ENCODE data around the gene MPST.

MPST gene

GRCh38 chr22:37047006-37047405 lies 27.5 kb downstream of the MPST start:
- no peak for DNase-seq

GRCh38 chr22:37048133-37048532 lies 28.6 kb downstream of the MPST start:
- DNase-seq, result no peak

DNA sequence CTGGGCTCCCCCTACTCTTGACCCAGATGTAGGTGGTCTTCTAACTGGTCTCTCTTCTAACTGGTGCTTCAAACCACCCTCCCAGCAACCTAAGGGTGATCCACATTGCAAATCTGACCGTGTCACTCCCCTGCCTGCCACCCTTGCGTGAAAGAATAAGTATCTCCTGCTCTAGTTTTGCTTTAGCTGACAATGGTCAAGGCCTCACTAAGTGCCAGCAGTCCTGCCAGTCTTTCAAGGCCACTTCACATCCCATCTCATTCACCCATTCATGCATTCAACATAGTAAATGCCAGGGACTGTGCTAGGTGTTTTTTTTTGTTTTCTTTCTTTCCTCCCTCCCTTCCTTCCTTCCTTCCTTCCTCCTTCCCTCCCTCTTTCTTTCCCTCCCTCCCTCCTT lies 29.7 kb downstream of the MPST start:
- no peak for DNase-seq

DNA sequence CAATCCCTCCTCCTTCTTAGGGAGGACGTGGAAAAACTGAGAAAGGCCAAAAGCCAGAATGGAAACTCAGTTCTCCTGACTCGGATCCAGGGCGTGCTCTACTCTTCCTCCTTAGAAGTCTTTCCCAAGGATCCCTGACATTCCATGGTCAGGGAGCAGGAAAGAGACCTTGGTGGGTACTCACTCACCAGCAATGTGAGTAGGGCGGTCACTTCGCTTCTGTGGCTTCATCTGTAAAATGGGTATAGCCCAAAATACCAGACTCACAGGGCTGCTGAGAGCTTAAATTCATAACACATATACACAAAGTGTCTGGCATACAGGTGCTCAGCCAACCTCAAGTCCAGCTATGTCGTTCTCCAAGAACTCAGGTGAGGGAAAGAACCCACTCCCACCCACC lies 31.4 kb downstream of the MPST start:
- DNase-seq, result no peak

GRCh38 chr22:37051391-37052385 lies 32.1 kb downstream of the MPST start, which contains the start of gene KCTD17:
KCTD17 (plus strand) TSS chr22:37051742; CDS start chr22:37051761, 19 bp downstream.
- peak; percentile 68 for DNase-seq

DNA sequence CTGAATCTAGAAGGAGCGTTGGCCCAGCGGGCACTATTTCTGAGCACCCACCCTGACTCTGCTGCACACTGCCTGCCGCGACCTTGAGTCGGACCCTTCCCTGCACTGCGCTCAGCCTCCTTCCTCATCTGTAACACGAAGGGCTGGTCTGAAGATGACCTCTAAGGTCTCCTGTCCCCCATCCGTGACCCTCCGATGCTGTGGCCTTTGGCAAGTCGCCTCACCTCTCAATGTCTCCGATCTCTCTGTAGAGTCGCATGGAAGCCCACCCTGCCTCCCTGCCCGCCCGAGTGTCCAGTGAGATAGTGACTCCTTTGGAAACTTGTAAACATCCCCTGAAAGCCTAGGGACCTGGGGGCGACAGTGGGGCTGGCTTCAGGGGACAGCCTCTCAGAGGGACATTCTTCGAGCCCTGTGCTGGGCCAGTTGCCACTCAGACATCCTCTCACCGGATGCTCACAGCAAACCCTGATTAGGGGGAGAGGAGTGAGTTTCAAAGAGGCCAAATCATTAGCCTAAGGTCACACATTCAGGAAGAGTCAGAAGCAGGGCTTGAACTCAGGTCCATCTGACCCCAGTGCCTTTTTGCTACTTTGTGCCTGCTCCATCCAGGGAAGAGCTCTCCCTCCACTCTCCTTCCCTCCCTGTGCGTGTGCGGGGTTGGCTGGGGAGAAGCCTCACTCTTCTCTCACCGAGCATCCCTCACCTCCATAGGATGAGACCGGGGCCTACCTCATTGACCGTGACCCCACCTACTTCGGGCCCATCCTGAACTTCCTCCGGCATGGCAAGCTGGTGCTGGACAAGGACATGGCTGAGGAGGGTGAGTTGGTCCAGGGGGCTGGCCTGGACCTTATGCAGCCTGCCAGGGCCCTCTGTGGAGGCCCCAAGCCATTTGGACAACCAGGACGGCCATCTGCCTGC lies 33.1 kb downstream of the MPST start:
- no peak for DNase-seq

DNA sequence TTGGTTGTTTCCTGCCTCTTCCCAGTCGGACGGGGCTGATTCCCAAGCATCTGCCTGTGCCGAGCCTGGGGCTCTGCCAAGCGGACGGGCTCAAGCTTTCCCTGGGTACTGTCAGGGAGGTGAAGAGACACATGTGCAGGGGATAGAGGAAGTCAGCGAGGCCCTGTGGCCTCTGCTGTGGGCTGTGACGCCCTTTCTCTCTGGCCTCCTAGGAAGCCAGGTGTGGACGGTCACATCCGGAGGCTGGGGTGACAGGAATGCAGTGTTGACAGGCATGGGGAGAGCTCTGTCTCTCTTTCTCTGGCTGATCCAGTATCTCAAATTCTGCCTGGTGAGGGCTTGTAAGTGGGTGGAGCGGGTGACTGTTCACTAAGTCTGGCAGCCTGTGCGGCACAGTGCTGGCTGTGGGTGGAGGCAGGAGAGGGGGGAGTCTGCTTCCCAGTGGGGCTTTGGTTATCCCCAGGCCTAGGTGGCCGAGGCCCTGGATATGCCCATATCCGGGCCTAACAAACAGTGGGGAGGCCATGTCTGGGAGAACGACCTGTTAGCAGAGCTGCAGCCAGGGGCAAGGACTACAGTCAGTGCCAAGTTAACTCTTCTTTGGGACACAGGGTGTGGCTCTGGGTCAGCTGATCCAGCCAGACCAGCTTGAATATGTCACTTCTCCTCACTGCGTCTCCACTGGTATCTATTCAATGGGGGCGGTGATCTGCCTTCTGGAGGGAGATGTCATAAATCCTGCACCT lies 33.9 kb downstream of the MPST start:
- no peak for DNase-seq

DNA sequence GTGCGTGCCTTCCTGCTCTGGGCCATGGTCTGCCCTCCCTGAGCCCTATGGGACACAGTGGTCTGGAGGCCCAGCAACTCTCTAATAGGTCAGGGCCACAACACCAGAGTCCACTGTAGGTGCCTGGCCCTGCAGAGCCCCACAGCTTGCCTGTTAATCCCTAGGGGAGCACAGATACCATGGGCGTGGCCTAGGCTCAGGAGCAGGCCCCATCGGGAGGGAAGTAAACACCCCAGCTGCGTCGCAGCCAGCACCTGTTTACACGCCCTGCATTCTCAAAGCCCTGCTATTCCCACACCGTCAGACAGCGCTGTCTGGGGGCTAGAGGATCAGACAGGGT lies 34.5 kb downstream of the MPST start:
- no peak for DNase-seq

DNA sequence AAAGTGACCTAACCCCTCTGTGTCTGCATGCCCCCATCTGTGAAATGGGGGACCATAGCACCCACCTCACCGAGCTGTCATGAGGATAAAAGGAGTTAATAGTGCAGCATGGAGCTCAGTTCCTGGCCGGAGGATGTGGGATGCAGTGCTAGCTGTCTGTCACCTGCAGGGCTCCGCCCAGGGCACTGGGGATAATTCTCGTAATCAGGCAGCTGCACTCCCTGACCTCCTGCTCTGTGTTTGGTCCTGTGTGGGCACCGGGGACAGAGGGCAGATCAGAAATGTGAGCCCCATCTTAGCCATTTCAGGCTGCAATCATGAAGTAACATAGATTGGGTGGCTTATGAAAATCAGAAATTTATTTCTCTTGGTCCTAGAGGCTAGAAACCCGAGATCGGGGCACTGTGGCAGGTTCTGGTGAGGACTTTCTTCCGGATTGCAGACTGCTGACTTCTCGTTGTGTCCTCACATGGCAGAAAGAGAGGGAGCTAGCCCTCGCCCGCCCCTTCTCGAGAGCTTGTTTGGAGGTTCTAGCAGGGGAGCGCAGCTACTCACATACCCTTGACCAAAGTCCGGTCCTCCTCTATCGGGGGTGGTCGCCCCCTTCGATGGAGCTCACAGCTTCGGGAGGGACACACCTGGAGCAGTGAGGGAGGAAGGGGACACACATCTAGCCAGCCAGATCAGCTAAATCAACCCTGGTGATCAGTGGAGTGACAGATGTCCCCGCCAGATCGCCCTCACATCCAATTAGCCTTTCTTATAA lies 35.2 kb downstream of the MPST start:
- DNase-seq, result no peak

DNA sequence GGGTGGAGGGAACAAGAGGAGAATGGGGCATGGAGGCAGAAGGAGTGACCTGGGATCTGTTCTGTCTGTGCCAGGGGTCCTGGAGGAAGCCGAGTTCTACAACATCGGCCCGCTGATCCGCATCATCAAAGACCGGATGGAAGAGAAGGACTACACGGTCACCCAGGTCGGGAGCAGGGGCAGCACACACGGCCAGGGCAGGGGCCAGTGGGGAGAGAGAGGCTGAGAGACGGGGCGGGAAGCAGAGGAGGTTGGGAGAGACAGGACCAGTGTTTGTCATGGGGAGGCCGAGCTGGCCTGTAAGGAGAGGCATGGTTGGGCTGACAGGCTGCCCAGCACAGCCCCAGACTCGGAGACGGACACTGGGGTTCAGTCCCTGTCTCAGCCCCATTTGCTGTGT lies 36.7 kb downstream of the MPST start:
- no peak for DNase-seq

DNA sequence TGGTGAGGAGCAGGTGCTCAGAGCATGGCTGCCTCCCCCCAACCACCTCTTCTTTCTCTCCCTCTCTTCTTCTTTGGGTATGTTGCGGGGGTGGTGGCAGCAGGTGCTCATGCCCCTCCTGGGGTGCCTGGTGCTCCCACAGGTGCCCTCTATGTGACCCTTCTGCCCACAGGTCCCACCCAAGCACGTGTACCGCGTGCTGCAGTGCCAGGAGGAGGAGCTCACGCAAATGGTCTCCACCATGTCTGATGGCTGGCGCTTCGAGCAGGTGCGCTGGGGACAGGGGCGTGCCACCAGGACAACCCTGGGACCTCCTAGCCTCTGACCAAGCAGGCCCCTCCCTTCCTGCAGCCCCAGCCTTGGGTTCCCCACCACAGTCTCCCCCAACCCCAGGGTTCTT lies 37.7 kb downstream of the MPST start:
- DNase-seq, result no peak

GRCh38 chr22:37057796-37058510 lies 38.4 kb downstream of the MPST start:
- DNase-seq, result no peak

GRCh38 chr22:37058917-37059701 lies 39.6 kb downstream of the MPST start:
- no peak for DNase-seq

GRCh38 chr22:37059876-37060449 lies 40.4 kb downstream of the MPST start:
- DNase-seq, result no peak

GRCh38 chr22:37060801-37061610 lies 41.5 kb downstream of the MPST start:
- no peak for DNase-seq

DNA sequence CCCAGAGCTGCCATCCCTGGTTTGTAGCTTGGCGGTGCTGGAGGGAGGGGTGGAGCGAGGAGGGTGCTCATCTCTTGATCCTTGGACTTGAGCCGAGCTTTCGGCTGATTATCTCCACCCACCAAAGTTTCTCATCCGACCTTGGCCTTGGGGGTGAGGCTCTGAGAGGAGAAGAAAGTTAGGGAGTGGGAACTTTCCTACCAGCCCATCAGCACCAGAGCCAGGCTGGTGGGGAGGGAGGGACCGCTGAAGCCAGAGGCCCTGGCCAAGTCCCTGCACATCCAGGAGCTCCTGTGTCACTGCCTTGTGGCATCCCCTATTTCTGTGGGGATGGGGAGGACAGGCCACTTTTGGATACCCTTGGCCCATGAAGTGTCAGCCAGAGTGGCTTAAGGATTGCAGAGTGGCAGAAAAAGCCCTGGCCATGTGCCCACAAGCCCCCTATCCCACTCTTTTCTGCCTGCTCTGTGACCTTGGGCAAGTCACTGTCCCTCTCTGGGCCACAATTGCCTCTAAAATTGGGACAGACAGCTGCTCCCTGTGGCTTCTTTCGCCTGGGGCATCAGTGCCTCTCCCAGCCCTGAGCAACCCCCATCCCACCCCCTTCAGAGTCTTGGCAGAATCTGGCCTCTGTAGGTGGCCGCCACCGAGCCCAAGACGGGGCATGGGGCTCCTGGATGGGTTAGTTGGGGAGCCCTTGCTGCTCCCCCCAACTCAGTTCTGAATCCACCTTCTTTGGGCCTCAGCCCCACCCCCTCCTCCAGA lies 42.3 kb downstream of the MPST start:
- no peak for DNase-seq

DNA sequence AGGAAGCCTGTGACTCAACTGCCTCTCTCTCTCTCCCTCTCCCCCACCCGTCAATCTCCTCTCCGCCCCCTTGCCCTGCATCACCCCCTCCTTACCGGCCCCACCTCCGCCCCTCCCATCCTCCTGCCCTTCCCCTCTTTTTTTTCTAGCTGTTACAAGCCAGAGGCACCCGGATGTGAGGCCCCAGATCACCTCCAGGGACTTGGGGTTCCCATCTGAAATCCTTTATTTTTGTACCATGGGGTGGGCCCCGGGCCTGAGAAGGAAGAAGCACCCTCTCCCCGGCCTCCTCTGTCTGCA lies 42.8 kb downstream of the MPST start:
- no peak for DNase-seq

- DNase-seq, result no peak
Measured at GRCh38 chr22:37062702-37063381, 43.3 kb downstream of the MPST start.

Measured in CD4-positive, alpha-beta T cell treated with Interleukin-4 for 4 hours (primary cell).